Chondrocyte (in vitro differentiated cells): ENCODE measurements around the gene APOBEC2. TPM values are rescaled to one million over a fixed set of nuclear protein-coding genes. Genes with fewer than 3 reads are reported as not detected.
"Not testable (repeated sequence)": the region's sequence is repeated elsewhere in the genome, so short reads cannot be mapped to it uniquely, and the experiment has no call there.

ENCODE experiments used
- DNase-seq: peaks from one replicate; pipeline ENCODE4 v3.0.0; 2021; ENCODE audit warnings: mixed read lengths, low spot score
- H3K27ac Mint-ChIP-seq: one replicate; pipeline ENCODE4 v1.8.0; 2021; ENCODE audit warnings: mild to moderate bottlenecking, moderate library complexity, mixed read lengths; ENCODE audit not compliant: unreplicated experiment
- H3K27me3 Mint-ChIP-seq: 2 replicates; pipeline ENCODE4 v1.8.0; 2021; ENCODE audit warnings: low read depth, mixed read lengths
- H3K36me3 Mint-ChIP-seq: 2 replicates; pipeline ENCODE4 v1.8.0; 2021; ENCODE audit warnings: low read depth, mixed read lengths
- H3K4me1 Mint-ChIP-seq: 2 replicates; pipeline ENCODE4 v1.8.0; 2021; ENCODE audit warnings: low read depth, mild to moderate bottlenecking, mixed read lengths
- H3K4me3 Mint-ChIP-seq: one replicate; pipeline ENCODE4 v1.8.0; 2021; ENCODE audit warnings: mild to moderate bottlenecking, moderate library complexity, mixed read lengths; ENCODE audit not compliant: unreplicated experiment
- H3K9me3 Mint-ChIP-seq: 2 replicates; pipeline ENCODE4 v1.8.0; 2021; ENCODE audit warnings: low read depth, mixed read lengths
- total RNA-seq: library from RNA; stranded (reverse); gene quantifications from 3 replicates; pipeline ENCODE4 v1.2.1, GENCODE V29; 2021
- TF ChIP-seq, protein P1 (sequence below): fragments of 200-600 bp; sonication (generic); IDR thresholded peaks from 2 replicates; pipeline ENCODE4 v1.5.0; 2021; ENCODE audit warnings: antibody characterized with exemption, mild to moderate bottlenecking, moderate library complexity

APOBEC2 gene
- total RNA-seq, 1 donor from 2014 or later: not detected

DNA sequence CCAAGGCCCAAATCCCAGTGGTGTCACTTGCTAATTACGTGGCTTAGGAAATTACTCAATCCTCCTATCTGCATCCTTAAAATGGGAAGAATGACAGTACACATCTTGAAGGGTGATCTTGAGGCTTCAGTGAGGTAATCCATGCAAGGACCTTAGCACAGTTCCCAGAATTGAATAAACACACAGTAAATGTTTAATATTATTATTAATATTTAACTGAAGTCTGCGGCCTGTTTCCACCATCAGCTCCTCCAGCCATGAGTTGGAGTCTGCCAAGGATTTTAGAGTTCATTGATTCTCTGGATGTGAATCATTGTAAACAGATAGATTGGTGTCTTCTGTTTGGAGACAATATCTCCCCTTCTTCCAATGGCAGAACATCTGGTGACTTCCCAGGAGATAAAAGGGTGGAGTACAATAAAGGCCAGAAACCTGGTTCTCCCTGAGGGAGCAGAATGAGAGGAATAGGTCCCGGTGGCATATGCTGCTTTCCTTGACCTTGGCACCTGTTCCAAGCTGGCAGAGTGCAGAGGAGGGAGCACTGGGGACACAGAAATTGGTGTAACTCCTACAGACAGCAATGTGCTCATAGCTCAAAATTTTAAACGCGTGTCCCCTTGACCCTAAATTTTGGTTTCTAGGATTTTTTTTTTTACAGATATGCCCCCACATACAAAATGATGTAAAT, 39.4 kb upstream of the APOBEC2 start:
- Mint-ChIP-seq H3K4me3 (no peak overlapping the region), H3K36me3 (peaks cover 3% of the 10 kb centered on the region), H3K27ac (no peak overlapping the region), H3K4me1 (no peaks in the 10 kb centered on the region), H3K9me3 (no peaks in the 10 kb centered on the region), H3K27me3 (peaks cover 12% of the 10 kb centered on the region)
- TF ChIP-seq, protein P1, sequence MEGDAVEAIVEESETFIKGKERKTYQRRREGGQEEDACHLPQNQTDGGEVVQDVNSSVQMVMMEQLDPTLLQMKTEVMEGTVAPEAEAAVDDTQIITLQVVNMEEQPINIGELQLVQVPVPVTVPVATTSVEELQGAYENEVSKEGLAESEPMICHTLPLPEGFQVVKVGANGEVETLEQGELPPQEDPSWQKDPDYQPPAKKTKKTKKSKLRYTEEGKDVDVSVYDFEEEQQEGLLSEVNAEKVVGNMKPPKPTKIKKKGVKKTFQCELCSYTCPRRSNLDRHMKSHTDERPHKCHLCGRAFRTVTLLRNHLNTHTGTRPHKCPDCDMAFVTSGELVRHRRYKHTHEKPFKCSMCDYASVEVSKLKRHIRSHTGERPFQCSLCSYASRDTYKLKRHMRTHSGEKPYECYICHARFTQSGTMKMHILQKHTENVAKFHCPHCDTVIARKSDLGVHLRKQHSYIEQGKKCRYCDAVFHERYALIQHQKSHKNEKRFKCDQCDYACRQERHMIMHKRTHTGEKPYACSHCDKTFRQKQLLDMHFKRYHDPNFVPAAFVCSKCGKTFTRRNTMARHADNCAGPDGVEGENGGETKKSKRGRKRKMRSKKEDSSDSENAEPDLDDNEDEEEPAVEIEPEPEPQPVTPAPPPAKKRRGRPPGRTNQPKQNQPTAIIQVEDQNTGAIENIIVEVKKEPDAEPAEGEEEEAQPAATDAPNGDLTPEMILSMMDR: no peak
- DNase-seq: no peak

DNA sequence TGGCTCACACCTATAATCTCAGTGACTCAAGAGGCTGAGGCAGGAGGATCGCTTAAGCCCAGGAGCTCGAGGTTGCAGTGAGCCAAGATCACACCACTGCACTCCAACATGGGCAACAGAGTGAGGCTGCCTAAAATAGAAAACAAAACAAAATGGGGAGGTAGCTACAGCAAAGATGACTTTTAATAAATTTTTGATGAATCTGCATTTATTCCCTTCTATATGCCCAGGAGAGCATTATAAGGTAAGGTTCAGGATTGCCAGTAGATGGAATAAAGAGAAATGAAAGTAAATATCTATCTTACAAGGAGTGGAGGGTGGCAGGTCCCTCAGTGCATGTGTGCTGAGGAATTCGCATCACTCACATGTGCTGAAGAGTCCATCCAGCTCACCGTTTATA, 38.2 kb upstream of the APOBEC2 start:
- Mint-ChIP-seq H3K36me3 (peaks cover 3% of the 10 kb centered on the region), H3K9me3 (no peaks in the 10 kb centered on the region), H3K27me3 (peaks cover 8% of the 10 kb centered on the region), H3K27ac (no peak overlapping the region), H3K4me3 (no peak overlapping the region), H3K4me1 (no peaks in the 10 kb centered on the region)
- TF ChIP-seq, protein P1: no peak
- no peak for DNase-seq

DNA sequence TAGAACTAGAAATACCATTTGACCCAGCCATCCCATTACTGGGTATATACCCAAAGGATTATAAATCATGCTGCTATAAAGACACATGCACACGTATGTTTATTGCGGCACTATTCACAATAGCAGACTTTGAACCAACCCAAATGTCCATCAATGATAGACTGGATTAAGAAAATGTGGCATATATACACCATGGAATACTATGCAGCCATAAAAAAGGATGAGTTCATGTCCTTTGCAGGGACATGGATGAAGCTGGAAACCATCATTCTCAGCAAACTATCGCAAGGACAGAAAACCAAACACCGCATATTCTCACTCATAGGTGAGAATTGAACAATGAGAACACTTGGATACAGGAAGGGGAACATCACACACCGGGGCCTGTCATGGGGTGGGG, 37.1 kb upstream of the APOBEC2 start:
- DNase-seq, H3K4me3 Mint-ChIP-seq, H3K27ac Mint-ChIP-seq, H3K9me3 Mint-ChIP-seq, H3K27me3 Mint-ChIP-seq, H3K4me1 Mint-ChIP-seq, H3K36me3 Mint-ChIP-seq: not testable (repeated sequence)

DNA sequence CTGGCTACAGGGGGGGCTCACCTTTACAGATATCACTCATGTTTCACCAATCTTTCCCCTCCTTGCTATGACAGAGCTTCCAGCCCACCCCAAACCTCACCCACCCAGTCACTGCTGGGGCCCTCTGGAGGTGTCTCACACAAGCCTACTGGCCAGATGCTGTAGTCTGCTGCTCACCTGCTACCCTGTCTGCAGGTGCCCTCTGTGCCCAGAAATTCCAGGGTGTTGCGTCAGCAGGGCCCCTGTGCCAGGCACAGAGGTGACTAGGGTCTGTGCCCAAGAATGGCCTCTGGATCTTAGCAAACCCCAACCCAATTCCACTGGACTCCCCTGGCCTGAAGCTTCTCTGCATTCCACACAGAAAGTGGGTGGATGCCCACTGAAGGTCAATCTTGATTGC, 35.3 kb upstream of the APOBEC2 start:
- DNase-seq: no peak
- Mint-ChIP-seq H3K27me3 (peaks cover 4% of the 10 kb centered on the region), H3K9me3 (peaks cover 7% of the 10 kb centered on the region), H3K4me3 (no peak overlapping the region), H3K27ac (no peak overlapping the region), H3K4me1 (peaks cover 11% of the 10 kb centered on the region), H3K36me3 (peaks cover 3% of the 10 kb centered on the region)
- TF ChIP-seq, protein P1: no peak

DNA sequence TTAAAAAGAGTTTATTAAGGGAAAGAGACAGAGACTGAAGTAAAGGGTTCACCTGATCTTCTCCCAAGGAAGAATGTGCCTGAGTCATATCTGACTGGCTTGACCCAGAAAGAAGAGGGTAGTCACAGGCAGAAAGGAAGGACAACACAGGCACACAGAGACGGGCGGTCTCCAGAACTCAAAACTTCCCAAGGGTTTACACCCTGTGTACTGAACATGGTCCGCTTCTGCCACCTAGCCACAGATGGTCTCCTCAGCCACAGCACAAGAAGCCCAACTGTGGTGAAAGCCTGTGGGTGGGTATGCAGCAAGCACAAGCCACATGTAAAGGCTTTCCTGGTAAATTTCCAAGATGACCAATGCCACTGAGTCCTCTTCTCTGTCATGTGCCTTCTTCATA, 31.2 kb upstream of the APOBEC2 start:
- Mint-ChIP-seq H3K27me3 (peaks cover 2% of the 10 kb centered on the region), H3K4me1 (peaks cover 16% of the 10 kb centered on the region), H3K27ac (peak overlapping the region; percentile 30), H3K4me3 (no peak overlapping the region), H3K9me3 (peaks cover 7% of the 10 kb centered on the region), H3K36me3 (peaks cover 1% of the 10 kb centered on the region)
- no peak for DNase-seq
- TF ChIP-seq, protein P1: peak; percentile 70

DNA sequence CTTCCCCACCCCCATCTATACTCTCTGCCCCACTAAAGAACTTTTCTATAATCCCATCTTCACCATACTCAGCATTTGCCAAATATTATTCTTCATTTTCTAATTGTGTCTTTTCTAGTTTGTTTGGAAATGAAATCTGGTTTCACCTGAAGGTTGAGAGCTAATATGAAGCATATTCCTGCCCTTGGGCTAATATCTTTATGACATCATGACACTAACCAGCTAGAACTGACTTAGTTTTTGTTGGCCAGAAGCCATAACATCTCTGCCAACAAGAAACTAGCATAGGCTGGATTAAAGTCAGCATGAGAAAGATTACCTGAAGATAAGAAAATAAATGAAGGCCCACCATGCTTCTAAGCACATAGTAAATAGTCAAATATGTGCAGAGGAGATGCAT, 30.7 kb upstream of the APOBEC2 start:
- Mint-ChIP-seq H3K4me3 (no peak overlapping the region), H3K27me3 (peaks cover 2% of the 10 kb centered on the region), H3K9me3 (peaks cover 7% of the 10 kb centered on the region), H3K27ac (peak overlapping the region; percentile 30), H3K36me3 (peaks cover 1% of the 10 kb centered on the region), H3K4me1 (peaks cover 21% of the 10 kb centered on the region)
- DNase-seq: no peak
- TF ChIP-seq, protein P1: no peak
